IMR-90 (cell line): ENCODE measurements around the gene LIX1. TPM values are rescaled to one million over a fixed set of nuclear protein-coding genes. Genes with fewer than 3 reads are reported as not detected.

Source experiments
- ATAC-seq: fragments of 200-7000 bp; cut with Tn5 transposase; 2 replicates; pipeline ENCODE4 v1.9.1; 2020; ENCODE audit warnings: low read depth, mild to moderate bottlenecking, moderate library complexity
- BruUV-seq: library from RNA; stranded (reverse); fragments of 400-500 nt; replicated peaks from 2 replicates; lab custom pipeline; 2021; lab: Mats Ljungman, UMichigan
- CTCF ChIA-PET: fragments of 300-600 bp; formaldehyde crosslinking; extraction: SDS; loops from one replicate; lab custom pipeline; 2021; ENCODE audit warnings: antibody characterized with exemption; lab: Yijun Ruan, JAX
- POLR2A ChIA-PET: fragments of 300-600 bp; sonication (Branson Sonifier 250); formaldehyde crosslinking; loops from one replicate; lab custom pipeline; 2022; ENCODE audit warnings: antibody characterized with exemption; ENCODE audit not compliant: unreplicated experiment; lab: Charles Lee
- DNase-seq: peaks from one replicate; pipeline ENCODE4 v3.0.0; 2013
- H2AFZ ChIP-seq: replicated peaks from 2 replicates; pipeline ENCODE3; 2013; ENCODE audit warnings: low read length, mild to moderate bottlenecking; ENCODE audit not compliant: poor library complexity
- H2AK5ac ChIP-seq: 2 replicates; pipeline ENCODE4 v1.6.1; 2013; ENCODE audit warnings: low read depth, low read length, inconsistent platforms
- H2AK9ac ChIP-seq: replicated peaks from 2 replicates; pipeline ENCODE3; 2013; ENCODE audit warnings: mild to moderate bottlenecking, low read depth, low read length, moderate library complexity; ENCODE audit not compliant: poor library complexity
- H2BK120ac ChIP-seq: 2 replicates; pipeline ENCODE4 v1.6.1; 2013; ENCODE audit warnings: low read depth, low read length, inconsistent platforms
- H2BK15ac ChIP-seq: 3 replicates; pipeline ENCODE4 v1.6.1; 2013; ENCODE audit warnings: low read depth, low read length, inconsistent platforms
- H2BK20ac ChIP-seq: 2 replicates; pipeline ENCODE4 v1.6.1; 2013; ENCODE audit warnings: low read depth, mild to moderate bottlenecking, inconsistent platforms, low read length, moderate library complexity
- H2BK5ac ChIP-seq: 2 replicates; pipeline ENCODE4 v1.6.1; 2013; ENCODE audit warnings: mild to moderate bottlenecking, low read depth, low read length, inconsistent platforms; ENCODE audit not compliant: poor library complexity, severe bottlenecking
- H3K14ac ChIP-seq: replicated peaks from 2 replicates; pipeline ENCODE4 v1.6.1; 2013; ENCODE audit warnings: low read depth, low read length, inconsistent platforms
- H3K18ac ChIP-seq: 2 replicates; pipeline ENCODE4 v1.6.1; 2013; ENCODE audit warnings: low read depth, low read length, control low read depth
- H3K23ac ChIP-seq: 2 replicates; pipeline ENCODE4 v1.6.1; 2013; ENCODE audit warnings: low read depth, low read length, inconsistent platforms
- H3K27ac ChIP-seq: 2 replicates; pipeline ENCODE4 v1.5.1; 2013; ENCODE audit warnings: mild to moderate bottlenecking, control low read depth, low read length; ENCODE audit not compliant: insufficient read depth
- H3K27me3 ChIP-seq: 2 replicates; pipeline ENCODE4 v1.6.1; 2013; ENCODE audit warnings: low read length; ENCODE audit not compliant: control insufficient read depth, insufficient read depth
- H3K36me3 ChIP-seq: 2 replicates; pipeline ENCODE4 v1.6.1; 2013; ENCODE audit warnings: low read length, mixed read lengths; ENCODE audit not compliant: control insufficient read depth, insufficient read depth
- H3K4ac ChIP-seq: 2 replicates; pipeline ENCODE4 v1.6.1; 2013; ENCODE audit warnings: low read depth, low read length, inconsistent platforms
- H3K4me1 ChIP-seq: 2 replicates; pipeline ENCODE4 v1.6.1; 2013; ENCODE audit warnings: low read length, mixed read lengths; ENCODE audit not compliant: control insufficient read depth, insufficient read depth
- H3K4me2 ChIP-seq: 2 replicates; pipeline ENCODE4 v1.6.1; 2013; ENCODE audit warnings: low read depth, mild to moderate bottlenecking, control low read depth, low read length, moderate library complexity
- H3K4me3 ChIP-seq: 2 replicates; pipeline ENCODE4 v1.5.1; 2013; ENCODE audit warnings: low read depth, mild to moderate bottlenecking, control low read depth, low read length, moderate library complexity; ENCODE audit not compliant: insufficient read depth
- H3K56ac ChIP-seq: 2 replicates; pipeline ENCODE4 v1.6.1; 2013; ENCODE audit warnings: low read length, inconsistent platforms; ENCODE audit not compliant: insufficient read depth; ENCODE audit errors: extremely low read depth
- H3K79me1 ChIP-seq, 2 experiments: 2 replicates each; pipeline ENCODE4 v1.6.1; 2013; ENCODE audit warnings: low read length in 2 of 2, inconsistent platforms in 1 of 2, low read depth in 1 of 2
- H3K9ac ChIP-seq: 2 replicates; pipeline ENCODE4 v1.6.1; 2013; ENCODE audit warnings: low read depth, low read length, control low read depth
- H3K9me1 ChIP-seq: 2 replicates; pipeline ENCODE4 v1.6.1; 2013; ENCODE audit warnings: low read length, inconsistent platforms; ENCODE audit not compliant: insufficient read depth
- H3K9me3 ChIP-seq: 2 replicates; pipeline ENCODE4 v1.6.1; 2013; ENCODE audit warnings: low read length; ENCODE audit not compliant: control insufficient read depth, insufficient read depth
- H4K20me1 ChIP-seq: 2 replicates; pipeline ENCODE4 v1.6.1; 2013; ENCODE audit warnings: low read length, inconsistent platforms; ENCODE audit not compliant: insufficient read depth
- H4K5ac ChIP-seq: 2 replicates; pipeline ENCODE4 v1.6.1; 2013; ENCODE audit warnings: mild to moderate bottlenecking, low read depth, low read length, control low read depth
- H4K8ac ChIP-seq, 2 experiments: 2 replicates each; pipeline ENCODE4 v1.6.1; 2013; ENCODE audit warnings: low read depth in 2 of 2, low read length in 2 of 2, control low read depth in 1 of 2, inconsistent platforms in 1 of 2
- H4K91ac ChIP-seq: 2 replicates; pipeline ENCODE4 v1.6.1; 2013; ENCODE audit warnings: low read depth, low read length, inconsistent platforms; ENCODE audit not compliant: insufficient read depth
- BHLHE40 ChIP-seq: fragments of 150-350 bp; IDR thresholded peaks from 2 replicates; pipeline ENCODE4 v1.6.1; 2016; ENCODE audit warnings: mild to moderate bottlenecking, low read depth, low read length
- CEBPB ChIP-seq: IDR thresholded peaks from 2 replicates; pipeline ENCODE4 v1.6.1; 2012; ENCODE audit warnings: low read depth, low read length, improper control_type of control experiment
- CHD1 ChIP-seq: IDR thresholded peaks from 2 replicates; pipeline ENCODE4 v1.6.1; 2012; ENCODE audit warnings: low read depth, low read length, improper control_type of control experiment
- ELK1 ChIP-seq: fragments of 150-350 bp; IDR thresholded peaks from 2 replicates; pipeline ENCODE4 v1.6.1; 2016; ENCODE audit warnings: low read depth, mild to moderate bottlenecking, low read length, moderate library complexity, borderline replicate concordance
- FOS ChIP-seq: fragments of 150-350 bp; IDR thresholded peaks from 2 replicates; pipeline ENCODE4 v1.6.1; 2016; ENCODE audit warnings: low read depth, low read length
- MAFK ChIP-seq: IDR thresholded peaks from 2 replicates; pipeline ENCODE4 v1.6.1; 2012; ENCODE audit warnings: low read depth, low read length, improper control_type of control experiment
- MAZ ChIP-seq: IDR thresholded peaks from 2 replicates; pipeline ENCODE4 v1.6.1; 2012; ENCODE audit warnings: low read depth, mild to moderate bottlenecking, low read length, improper control_type of control experiment, moderate library complexity, borderline replicate concordance
- MXI1 ChIP-seq: IDR thresholded peaks from 2 replicates; pipeline ENCODE4 v1.6.1; 2012; ENCODE audit warnings: low read depth, mild to moderate bottlenecking, low read length, moderate library complexity, borderline replicate concordance
- NFE2L2 ChIP-seq: fragments of 150-350 bp; IDR thresholded peaks from 2 replicates; pipeline ENCODE4 v1.6.1; 2016; ENCODE audit warnings: low read depth, mild to moderate bottlenecking, low read length
- POLR2A ChIP-seq: IDR thresholded peaks from 2 replicates; pipeline ENCODE4 v1.6.1; 2012; ENCODE audit warnings: mild to moderate bottlenecking, low read depth, low read length
- RAD21 ChIP-seq: IDR thresholded peaks from 2 replicates; pipeline ENCODE4 v1.6.1; 2012; ENCODE audit warnings: low read length, improper control_type of control experiment
- RCOR1 ChIP-seq: IDR thresholded peaks from 2 replicates; pipeline ENCODE4 v1.6.1; 2012; ENCODE audit warnings: mild to moderate bottlenecking, low read length, improper control_type of control experiment; ENCODE audit not compliant: insufficient replicate concordance
- RFX5 ChIP-seq: IDR thresholded peaks from 2 replicates; pipeline ENCODE4 v1.8.0; 2012; ENCODE audit warnings: low read depth, mild to moderate bottlenecking, low read length, moderate library complexity
- SMC3 ChIP-seq: fragments of 150-350 bp; IDR thresholded peaks from 2 replicates; pipeline ENCODE4 v1.6.1; 2016; ENCODE audit warnings: low read depth, mild to moderate bottlenecking, antibody characterized with exemption, low read length, moderate library complexity
- WGBS, 2 experiments: methylation state at CpG; one replicate each; pipeline versions ENCODE4 v1.1.5 to v1.1.7; 2013; ENCODE audit warnings: missing lambda C conversion rate in 2 of 2; ENCODE audit not compliant: insufficient read length in 1 of 2; ENCODE audit errors: extremely low coverage in 2 of 2; 5-methylcytosine and 5-hydroxymethylcytosine counted together
- dilution Hi-C: fragments of 300-500 bp; cut with HindIII; formaldehyde crosslinking; loops from one replicate; pipeline ENCODE4 v1.14.3; 2018; ENCODE audit warnings: low sequenced_read_pairs; ENCODE audit not compliant: unreplicated experiment
- in situ Hi-C: fragments of 300-500 bp; cut with MboI; formaldehyde crosslinking; loops from 3 replicates; pipeline ENCODE4 v1.14.3; 2019; ENCODE audit warnings: low sequenced_read_pairs, inconsistent platforms, mixed read lengths
- intact Hi-C: fragments of 100-400 bp; cut with micrococcal nuclease; formaldehyde crosslinking; loops from 2 replicates; pipeline ENCODE4 v1.10.0; 2022
- polyA plus RNA-seq, 3 experiments: library from polyadenylated mRNA; depleted of rRNA; stranded (reverse); fragments of >200 nt; gene quantifications; 2 replicates each; pipeline ENCODE4 v1.2.3, GENCODE V29; 2012; ENCODE audit warnings: low replicate concordance in 1 of 3
- total RNA-seq: library from RNA; depleted of rRNA; stranded (reverse); fragments of >200 nt; gene quantifications from 2 replicates; pipeline ENCODE4 v1.2.3, GENCODE V29; 2012
- TF ChIP-seq, protein P1 (sequence below): fragments of 150-350 bp; IDR thresholded peaks from 2 replicates; pipeline ENCODE4 v1.6.1; 2017; ENCODE audit warnings: mild to moderate bottlenecking, antibody characterized with exemption, low read length, low read depth
- TF ChIP-seq, protein P2 (sequence below): conservative IDR thresholded peaks from 2 replicates; pipeline ENCODE4 v1.5.1; 2012; ENCODE audit warnings: mild to moderate bottlenecking, low read depth, low read length, improper control_type of control experiment

Gene LIX1
- total and polyA plus RNA-seq, 2 of the 4 experiments (the other 2 are of a cell fraction), result not detected

- WGBS, 2 experiments, result no CpG with 5 or more reads among the region's 7 CpGs
- Histone ChIP-seq H4K20me1 (no peaks in the 10 kb centered on the region), H3K14ac (no peak overlapping the region), H3K4ac (no peak overlapping the region), H3K23ac (no peak overlapping the region), H2BK120ac (no peak overlapping the region), H3K9ac (no peak overlapping the region), H2AK5ac (no peak overlapping the region), H3K4me3 (no peak overlapping the region), H2AK9ac (no peak overlapping the region), H2BK20ac (no peak overlapping the region), H3K56ac (no peak overlapping the region), H2AFZ (no peak overlapping the region), H3K4me2 (no peak overlapping the region), H2BK5ac (no peak overlapping the region), H4K91ac (no peak overlapping the region), H2BK15ac (no peak overlapping the region), H3K9me1 (no peaks in the 10 kb centered on the region), H3K27me3 (peaks cover 19% of the 10 kb centered on the region), H3K79me1 (no peaks in the 10 kb centered on the region), H4K5ac (no peak overlapping the region), H3K27ac (no peak overlapping the region), H3K18ac (no peak overlapping the region), H3K36me3 (no peaks in the 10 kb centered on the region), H3K4me1 (no peaks in the 10 kb centered on the region; the same call in 1 of the 2 replicates), H4K8ac (no peak overlapping the region), H3K9me3 (no peaks in the 10 kb centered on the region; the same call in 1 of the 2 replicates)
- TF ChIP-seq CHD1 (no peak), POLR2A (no peak), MAFK (no peak), ELK1 (no peak), BHLHE40 (no peak), RFX5 (no peak), MXI1 (no peak), MAZ (no peak), NFE2L2 (no peak), RAD21 (no peak), CEBPB (no peak), SMC3 (no peak), FOS (no peak), RCOR1 (no peak)
- TF ChIP-seq, protein P1, sequence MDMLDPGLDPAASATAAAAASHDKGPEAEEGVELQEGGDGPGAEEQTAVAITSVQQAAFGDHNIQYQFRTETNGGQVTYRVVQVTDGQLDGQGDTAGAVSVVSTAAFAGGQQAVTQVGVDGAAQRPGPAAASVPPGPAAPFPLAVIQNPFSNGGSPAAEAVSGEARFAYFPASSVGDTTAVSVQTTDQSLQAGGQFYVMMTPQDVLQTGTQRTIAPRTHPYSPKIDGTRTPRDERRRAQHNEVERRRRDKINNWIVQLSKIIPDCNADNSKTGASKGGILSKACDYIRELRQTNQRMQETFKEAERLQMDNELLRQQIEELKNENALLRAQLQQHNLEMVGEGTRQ, result no peak
- TF ChIP-seq, protein P2, sequence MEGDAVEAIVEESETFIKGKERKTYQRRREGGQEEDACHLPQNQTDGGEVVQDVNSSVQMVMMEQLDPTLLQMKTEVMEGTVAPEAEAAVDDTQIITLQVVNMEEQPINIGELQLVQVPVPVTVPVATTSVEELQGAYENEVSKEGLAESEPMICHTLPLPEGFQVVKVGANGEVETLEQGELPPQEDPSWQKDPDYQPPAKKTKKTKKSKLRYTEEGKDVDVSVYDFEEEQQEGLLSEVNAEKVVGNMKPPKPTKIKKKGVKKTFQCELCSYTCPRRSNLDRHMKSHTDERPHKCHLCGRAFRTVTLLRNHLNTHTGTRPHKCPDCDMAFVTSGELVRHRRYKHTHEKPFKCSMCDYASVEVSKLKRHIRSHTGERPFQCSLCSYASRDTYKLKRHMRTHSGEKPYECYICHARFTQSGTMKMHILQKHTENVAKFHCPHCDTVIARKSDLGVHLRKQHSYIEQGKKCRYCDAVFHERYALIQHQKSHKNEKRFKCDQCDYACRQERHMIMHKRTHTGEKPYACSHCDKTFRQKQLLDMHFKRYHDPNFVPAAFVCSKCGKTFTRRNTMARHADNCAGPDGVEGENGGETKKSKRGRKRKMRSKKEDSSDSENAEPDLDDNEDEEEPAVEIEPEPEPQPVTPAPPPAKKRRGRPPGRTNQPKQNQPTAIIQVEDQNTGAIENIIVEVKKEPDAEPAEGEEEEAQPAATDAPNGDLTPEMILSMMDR, result no peak
- no peak for DNase-seq
- CTCF ChIA-PET, result interaction anchor here (0.9 to 1.3 kb wide), 2 partner anchors 14 to 180 kb away, joined by 3 to 4 read pairs; no protein-coding TSS in a partner anchor
- in situ Hi-C loops (no loop called here), intact Hi-C loops (loop anchor here (5.0 kb wide), 1 partner anchor 33 kb away; no protein-coding TSS in a partner anchor), dilution Hi-C loops (no loop called here)
- BruUV-seq, result no TSS peak
- ATAC-seq, result no peak
- POLR2A ChIA-PET, result no interaction called here
Observed at GRCh38 chr5:97049175-97049574, 93.2 kb downstream of the LIX1 start.
